Neutrophil (primary cell): Measurements from ENCODE around the gene STX12.

Experiments used
- H3K27ac ChIP-seq: fragments of 200-600 bp; sonication (generic); 2 replicates; pipeline ENCODE4 v1.5.1; 2016; ENCODE audit warnings: mild to moderate bottlenecking, moderate library complexity
- H3K27me3 ChIP-seq: fragments of 200-600 bp; sonication (generic); 2 replicates; pipeline ENCODE4 v1.6.0; 2016; ENCODE audit warnings: mild to moderate bottlenecking
- H3K36me3 ChIP-seq: fragments of 200-600 bp; sonication (generic); 2 replicates; pipeline ENCODE4 v1.5.1; 2017
- H3K4me1 ChIP-seq, 2 experiments: fragments of 200-600 bp in 1 of 2; sonication (generic) in 1 of 2; 1 replicate in 1 of 2; 2 replicates in 1 of 2; pipeline versions ENCODE4 v1.5.1 to v1.6.1; 2013 to 2016; ENCODE audit warnings: low read depth in 1 of 2, low read length in 1 of 2, mild to moderate bottlenecking in 1 of 2, moderate library complexity in 1 of 2; ENCODE audit not compliant: control insufficient read depth in 1 of 2, insufficient read depth in 1 of 2
- H3K4me3 ChIP-seq, 2 experiments: fragments of 200-600 bp in 1 of 2; sonication (generic) in 1 of 2; 1 replicate in 1 of 2; 2 replicates in 1 of 2; pipeline ENCODE4 v1.5.1; 2013 to 2016; ENCODE audit warnings: low read depth in 1 of 2, low read length in 1 of 2, mild to moderate bottlenecking in 1 of 2, moderate library complexity in 1 of 2
- H3K9me3 ChIP-seq: fragments of 200-600 bp; sonication (generic); 2 replicates; pipeline ENCODE4 v1.5.1; 2016
- CTCF ChIP-seq: fragments of 200-600 bp; sonication (generic); IDR thresholded peaks from 2 replicates; pipeline ENCODE4 v1.5.1; 2016; ENCODE audit warnings: antibody characterized with exemption

The STX12 gene

DNA sequence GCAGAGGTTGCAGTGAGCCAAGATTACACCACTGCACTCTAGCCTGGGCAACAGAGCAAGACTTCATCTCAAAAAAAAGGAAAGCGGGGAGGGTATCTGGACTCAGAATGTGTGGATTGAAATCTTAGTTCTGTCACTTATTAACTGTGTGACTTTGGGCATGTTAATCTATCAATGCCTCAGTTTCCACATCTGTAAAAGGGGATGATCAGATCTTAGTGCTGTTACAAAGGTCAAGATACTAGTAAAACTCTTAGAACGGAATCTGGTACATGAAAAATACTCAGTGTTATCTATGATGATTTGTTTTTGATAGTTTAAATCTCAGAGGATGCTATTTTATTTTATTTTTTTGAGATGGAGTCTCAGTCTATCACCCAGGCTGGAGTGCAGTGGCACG, 36.8 kb upstream of the STX12 start:
- peaks cover 44% of the 10 kb centered on the region for H3K36me3 ChIP-seq
- H3K27me3 ChIP-seq: no peaks in the 10 kb centered on the region
- no peak overlapping the region for H3K27ac ChIP-seq
- no peak overlapping the region for H3K4me3 ChIP-seq
- H3K4me1 ChIP-seq: no peaks in the 10 kb centered on the region
- no peak for TF ChIP-seq CTCF
- H3K9me3 ChIP-seq: no peaks in the 10 kb centered on the region

GRCh38 chr1:27741121-27741520, 31.9 kb upstream of the STX12 start:
- no peak for TF ChIP-seq CTCF
- no peak overlapping the region for H3K27ac ChIP-seq
- no peaks in the 10 kb centered on the region for H3K9me3 ChIP-seq
- H3K27me3 ChIP-seq: no peaks in the 10 kb centered on the region
- H3K4me1 ChIP-seq: no peaks in the 10 kb centered on the region
- H3K36me3 ChIP-seq: peaks cover 43% of the 10 kb centered on the region
- H3K4me3 ChIP-seq: no peak overlapping the region

DNA sequence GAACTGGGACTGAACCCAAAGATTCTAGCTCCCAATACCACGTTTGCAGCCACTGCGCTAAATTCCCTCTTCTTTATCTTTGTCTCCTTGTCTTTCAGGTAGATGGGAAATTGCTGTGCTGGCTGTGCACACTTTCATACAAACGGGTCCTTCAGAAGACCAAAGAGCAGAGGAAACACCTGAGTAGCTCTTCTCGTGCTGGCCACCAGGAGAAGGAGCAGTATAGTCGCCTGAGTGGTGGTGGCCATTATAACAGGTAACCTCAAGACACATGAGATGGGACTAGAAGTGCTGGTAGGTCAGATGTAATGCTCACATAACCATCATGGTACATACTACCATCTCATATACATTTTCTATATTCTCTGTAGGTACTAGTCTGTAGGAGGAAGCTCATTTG, 28.5 kb upstream of the STX12 start:
- H3K27ac ChIP-seq: no peak overlapping the region
- peaks cover 43% of the 10 kb centered on the region for H3K36me3 ChIP-seq
- H3K27me3 ChIP-seq: no peaks in the 10 kb centered on the region
- no peaks in the 10 kb centered on the region for H3K9me3 ChIP-seq
- no peak for TF ChIP-seq CTCF
- no peaks in the 10 kb centered on the region for H3K4me1 ChIP-seq
- H3K4me3 ChIP-seq: no peak overlapping the region

- no peak overlapping the region for H3K27ac ChIP-seq
- H3K36me3 ChIP-seq: peaks cover 52% of the 10 kb centered on the region
- no peak for TF ChIP-seq CTCF
- H3K4me1 ChIP-seq: no peaks in the 10 kb centered on the region
- no peaks in the 10 kb centered on the region for H3K9me3 ChIP-seq
- no peak overlapping the region for H3K4me3 ChIP-seq
- H3K27me3 ChIP-seq: no peaks in the 10 kb centered on the region
Observed at GRCh38 chr1:27745466-27745865, 27.6 kb upstream of the STX12 start.

DNA sequence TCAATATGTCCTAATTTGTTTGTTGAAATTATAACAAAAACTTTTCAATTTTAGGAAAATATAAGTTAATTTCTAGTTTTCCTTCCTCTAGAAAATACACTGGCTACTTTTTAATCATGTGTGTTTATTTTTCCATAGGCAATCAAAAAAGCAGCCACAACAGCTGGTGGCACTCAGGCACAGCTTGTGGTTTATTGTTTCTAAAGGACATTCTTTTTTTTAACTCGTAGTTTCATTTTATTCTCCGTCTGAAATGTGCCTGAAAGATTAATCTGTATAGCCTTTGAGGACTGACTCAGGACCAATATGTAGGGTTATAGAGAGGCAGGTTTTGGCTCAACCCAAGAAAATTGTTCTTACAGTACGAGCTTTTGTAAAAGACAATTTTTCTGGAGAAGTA, 20.7 kb upstream of the STX12 start:
- H3K9me3 ChIP-seq: no peaks in the 10 kb centered on the region
- peaks cover 52% of the 10 kb centered on the region for H3K36me3 ChIP-seq
- no peak overlapping the region for H3K4me3 ChIP-seq
- H3K27me3 ChIP-seq: no peaks in the 10 kb centered on the region
- H3K27ac ChIP-seq: no peak overlapping the region
- no peak for TF ChIP-seq CTCF
- no peaks in the 10 kb centered on the region for H3K4me1 ChIP-seq

- H3K27ac ChIP-seq: no peak overlapping the region
- H3K27me3 ChIP-seq: no peaks in the 10 kb centered on the region
- H3K4me3 ChIP-seq: no peak overlapping the region
- H3K36me3 ChIP-seq: peaks cover 55% of the 10 kb centered on the region
- TF ChIP-seq CTCF: no peak
- H3K4me1 ChIP-seq: no peaks in the 10 kb centered on the region
- H3K9me3 ChIP-seq: no peaks in the 10 kb centered on the region
Observed at GRCh38 chr1:27755286-27755685, 17.7 kb upstream of the STX12 start.
